Renal pelvis (tissue), 4 donors: ENCODE measurements around the gene ZNF236. TPM values are rescaled to one million over a fixed set of nuclear protein-coding genes. Genes with fewer than 3 reads are reported as not detected.

Source experiments
- DNase-seq: peaks from one replicate; pipeline ENCODE4 v3.0.0-alpha.2; 2013
- polyA plus RNA-seq, 3 donors: library from polyadenylated mRNA; unstranded; fragments of 120-200 nt; gene quantifications; one replicate each; pipeline ENCODE4 v1.2.1, GENCODE V29; 2013; ENCODE audit not compliant: insufficient read length in 3 of 3

ZNF236 gene
- polyA plus RNA-seq, 3 donors = 10.1 to 13.9 (median 12.2) TPM

DNA sequence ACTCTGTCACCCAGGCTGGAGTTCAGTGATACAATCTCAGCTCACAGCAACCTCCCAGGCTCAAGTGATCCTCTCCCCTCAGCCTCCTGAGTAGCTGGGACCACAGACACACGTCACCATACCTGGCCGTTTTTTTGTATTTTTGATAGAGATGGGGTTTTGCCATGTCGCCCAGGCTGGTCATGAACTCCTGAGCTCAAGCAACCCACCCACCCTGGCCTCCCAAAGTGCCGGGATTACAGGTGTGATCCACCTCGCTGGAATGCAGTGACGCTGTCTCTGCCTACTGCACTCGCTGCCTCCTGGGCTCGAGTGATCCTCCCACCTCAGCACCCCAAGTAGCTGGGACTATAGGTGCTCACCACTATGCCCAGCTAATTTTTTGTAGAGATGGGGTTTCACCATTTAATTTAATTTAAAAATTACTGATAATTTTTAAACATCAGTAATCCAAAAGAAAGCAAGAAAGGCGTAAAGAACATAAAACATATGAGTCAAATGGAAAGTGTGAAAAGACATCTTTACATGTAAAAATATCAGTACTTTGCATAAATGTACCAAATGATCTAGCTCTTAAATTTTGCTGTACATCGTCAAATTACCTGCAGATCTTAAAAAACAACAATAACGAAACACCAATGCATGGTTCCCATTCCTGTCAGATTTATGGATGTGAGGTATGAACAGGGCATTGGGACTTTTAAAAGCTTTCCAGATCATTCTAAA is 2.8 kb upstream of the ZNF236 start:
- DNase-seq = no peak

DNA sequence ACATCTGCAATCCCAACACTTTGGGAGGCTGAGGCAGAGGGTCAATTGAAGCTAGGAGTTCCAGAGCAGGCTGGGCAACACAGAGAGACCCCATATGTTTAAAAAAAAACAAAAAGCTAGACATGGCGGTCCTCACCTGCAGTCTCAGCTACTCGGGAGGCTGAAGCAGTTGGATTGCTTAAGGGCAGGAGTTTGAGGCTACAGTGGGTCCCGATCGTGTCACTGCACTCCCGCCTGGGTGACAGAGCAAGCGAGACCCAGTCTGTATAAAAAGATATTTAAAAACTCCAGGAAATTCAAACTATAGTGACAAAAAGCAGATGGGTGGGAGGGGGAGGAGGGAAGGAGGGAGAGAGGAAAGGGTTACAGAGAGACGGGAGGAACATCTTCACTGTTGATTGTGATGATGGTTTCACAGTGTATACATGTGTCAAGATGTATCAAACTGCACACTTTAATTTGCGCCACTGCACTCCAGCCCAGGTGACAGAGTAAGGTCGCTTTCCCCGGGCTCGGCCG is 942 bp upstream of the ZNF236 start:
- DNase-seq = no peak

DNA sequence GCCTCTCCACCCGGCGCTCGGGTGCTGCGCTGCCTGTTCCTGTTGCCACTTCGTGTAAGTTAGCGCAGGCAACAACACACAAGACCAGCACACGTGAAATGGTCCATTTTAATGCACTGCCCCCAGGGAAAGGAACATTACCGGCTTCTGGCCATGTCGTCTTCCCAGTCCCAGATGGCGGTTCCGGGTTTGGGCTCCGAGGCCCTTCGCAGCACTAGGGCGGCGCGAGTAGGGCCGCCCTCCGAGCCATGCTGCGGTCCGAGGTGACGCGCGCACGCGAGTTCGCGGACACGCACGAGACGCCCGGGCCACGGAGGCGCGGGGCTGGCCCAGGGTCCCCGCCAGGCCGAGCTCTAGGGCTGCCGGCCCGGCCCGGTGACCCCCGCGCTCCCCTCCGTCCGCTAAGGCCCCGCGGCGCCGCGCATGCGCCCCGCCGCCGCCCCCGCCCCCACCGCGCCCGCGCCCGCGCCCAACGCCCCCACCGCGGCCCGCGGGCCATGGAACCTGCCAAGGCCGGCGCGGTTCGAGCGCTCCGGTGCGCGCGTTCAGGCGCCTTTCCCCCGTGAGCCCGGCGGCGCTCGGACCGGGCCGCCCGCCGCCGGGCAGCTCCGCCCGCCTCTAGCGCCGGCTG is 367 bp upstream of the ZNF236 start:
- DNase-seq = no peak

DNA sequence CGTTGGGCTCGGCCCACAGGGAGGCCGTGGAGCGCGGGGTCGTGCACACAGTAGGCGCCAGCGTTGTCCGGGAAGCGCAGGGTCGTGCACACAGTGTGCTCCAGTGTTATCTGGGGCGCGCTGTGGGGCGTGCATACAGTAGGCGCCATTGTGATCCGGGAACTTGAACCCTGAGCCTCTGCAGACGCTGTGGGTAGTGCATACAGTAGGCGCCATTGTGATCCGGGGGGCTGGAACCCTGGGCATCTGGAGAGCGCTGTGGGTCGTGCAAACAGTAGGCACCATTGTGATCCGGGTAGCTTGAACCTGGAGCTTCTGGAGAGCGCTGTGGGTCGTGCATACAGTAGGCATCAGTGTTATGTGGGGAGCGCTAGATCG is 793 bp downstream of the ZNF236 start:
- DNase-seq = no peak

DNA sequence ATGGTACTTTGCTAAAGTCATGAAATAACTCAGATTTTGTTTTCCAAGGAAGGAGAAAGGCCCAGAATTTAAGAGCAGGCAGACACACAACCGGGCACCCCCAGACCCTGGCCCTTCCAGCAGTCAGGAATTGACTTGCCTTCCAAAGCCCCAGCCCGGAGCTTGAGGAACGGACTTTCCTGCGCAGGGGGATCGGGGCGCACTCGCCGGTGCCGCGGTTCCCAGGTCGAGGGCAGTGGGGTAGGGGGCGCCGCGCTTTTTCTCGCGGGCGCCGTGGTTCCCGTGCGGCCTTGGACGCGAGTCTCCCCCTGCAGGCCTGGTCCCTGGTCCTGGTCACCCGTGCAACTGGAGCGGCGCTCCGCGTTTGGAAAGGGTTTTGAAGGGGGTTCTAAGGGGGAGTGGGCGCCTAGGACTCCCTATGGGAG is 1.2 kb downstream of the ZNF236 start:
- no peak for DNase-seq

DNA sequence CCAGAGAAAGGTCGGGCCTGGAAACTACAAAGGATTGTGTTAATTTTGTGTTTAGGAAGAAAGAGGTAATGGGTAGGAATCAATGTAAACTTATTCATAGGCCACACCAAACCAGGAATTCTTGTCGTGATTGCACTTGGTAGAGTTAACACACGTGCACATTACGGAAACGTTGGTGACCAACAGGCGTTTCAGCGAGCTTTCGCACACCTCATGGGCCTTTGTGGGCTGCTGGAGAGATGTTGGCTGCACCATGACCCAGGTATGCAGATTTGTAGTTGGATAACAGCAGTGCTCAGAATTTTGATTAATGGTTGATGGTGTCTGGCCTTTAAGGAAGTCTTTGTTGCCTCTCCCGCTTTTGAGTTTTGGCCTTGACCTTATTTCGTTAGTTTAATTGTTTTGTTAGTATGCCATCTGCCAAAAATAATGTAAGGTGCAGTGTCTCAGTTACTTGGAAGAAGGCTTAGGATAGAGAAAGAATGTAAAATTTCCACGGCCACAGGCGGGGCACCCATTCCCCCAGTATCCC is 1.9 kb downstream of the ZNF236 start:
- no peak for DNase-seq

DNA sequence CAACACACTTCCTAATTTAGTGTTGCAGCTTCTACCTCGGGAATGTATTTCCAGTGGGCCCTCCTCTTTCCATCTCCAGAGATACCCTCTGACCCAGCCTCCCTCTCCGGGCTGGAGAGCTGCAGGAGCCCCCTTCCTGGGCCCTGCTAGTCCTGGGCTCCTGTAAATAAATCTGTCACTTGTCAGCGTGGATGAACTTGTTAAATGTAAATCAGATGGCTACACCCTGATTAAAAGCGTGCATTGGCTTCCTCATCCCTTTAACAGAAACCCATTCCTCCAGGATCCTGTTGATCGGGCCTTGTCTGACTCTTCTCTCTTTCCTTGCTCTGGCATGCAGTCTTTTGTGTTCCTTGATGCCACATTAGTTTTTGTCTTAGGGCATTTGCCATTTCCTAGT is 2.4 kb downstream of the ZNF236 start:
- DNase-seq = no peak

DNA sequence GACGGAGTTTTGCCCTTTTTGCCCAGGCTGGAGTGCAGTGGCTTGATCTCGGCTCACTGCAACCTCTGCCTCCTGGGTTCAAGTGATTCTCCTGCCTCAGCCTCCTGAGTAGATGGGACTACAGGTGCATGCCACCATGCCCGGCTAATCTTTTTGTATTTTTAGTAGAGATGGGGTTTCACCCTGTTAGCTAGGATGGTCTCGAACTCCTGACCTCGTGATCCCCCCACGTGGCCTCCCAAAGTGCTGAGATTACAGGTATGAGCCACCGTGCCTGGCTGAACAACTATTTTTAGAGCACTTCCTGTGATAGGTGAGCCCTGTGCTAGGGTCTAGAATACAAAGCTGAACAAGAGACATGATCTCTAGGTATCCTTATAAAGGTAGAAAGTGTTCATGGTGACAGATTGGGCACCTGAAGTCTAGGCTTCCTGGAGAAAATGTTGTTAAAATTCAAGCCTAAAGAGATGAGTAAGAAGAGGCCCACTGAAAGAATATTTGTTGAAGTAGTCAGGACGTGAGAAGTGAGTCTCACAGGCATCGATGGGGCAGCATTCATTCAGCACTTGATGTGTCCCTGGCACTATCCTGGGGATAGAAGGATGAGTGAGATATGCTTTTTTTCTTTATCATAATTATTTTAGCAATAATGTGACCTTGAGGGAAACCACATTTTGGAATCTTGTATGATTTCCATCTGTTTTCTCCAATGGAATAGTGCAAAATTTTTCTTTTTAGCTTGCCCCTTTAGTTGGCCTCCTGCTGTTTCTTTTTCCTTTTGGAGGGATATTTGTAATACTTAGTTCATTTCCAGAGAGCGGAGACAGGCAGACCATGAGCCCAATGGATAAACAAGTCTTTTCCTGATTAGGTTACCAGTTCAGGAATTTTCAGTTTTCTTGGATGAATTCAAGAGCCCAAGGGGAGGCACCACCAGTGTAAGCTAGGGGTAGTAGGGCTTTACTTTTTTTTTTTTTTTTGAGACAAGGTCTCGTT is 5.1 kb downstream of the ZNF236 start:
- no peak for DNase-seq

DNA sequence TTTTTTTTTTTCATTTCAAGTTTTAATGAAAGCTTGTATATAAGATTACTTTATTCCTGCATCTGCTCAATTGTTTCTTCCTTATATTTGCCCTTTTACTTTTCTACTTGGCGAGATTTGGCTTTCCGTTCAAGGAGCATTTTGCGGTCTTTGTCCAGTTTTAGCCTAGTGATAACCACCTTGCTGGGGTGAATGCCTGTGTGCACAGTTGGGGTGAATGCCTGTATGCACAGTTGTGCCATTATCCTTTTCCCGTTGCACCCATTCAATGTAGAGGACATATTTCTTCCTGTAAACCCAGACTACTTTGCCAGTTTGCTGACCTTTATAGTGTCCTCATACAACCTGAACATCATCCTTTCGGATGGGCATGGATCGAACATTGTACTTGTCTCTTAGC is 12.0 kb downstream of the ZNF236 start:
- no peak for DNase-seq

DNA sequence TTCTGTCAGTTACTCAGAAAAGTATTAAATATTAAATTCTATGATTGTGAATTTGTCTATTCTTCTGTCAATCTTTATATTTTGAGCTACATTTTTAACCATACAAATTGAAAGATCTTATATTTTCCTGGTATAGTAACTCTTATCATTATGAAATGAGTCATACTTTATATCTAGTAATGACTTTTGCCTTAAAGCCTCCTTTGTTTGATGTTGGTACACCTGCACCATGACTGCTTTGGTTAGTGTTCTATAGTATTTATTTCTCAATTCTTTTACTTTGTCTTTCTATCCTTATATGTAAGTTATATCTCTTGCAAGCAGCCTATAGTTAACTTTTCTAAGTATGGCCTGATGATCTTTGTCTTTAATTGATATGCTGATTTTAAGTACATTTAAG is 13.0 kb downstream of the ZNF236 start:
- no peak for DNase-seq

DNA sequence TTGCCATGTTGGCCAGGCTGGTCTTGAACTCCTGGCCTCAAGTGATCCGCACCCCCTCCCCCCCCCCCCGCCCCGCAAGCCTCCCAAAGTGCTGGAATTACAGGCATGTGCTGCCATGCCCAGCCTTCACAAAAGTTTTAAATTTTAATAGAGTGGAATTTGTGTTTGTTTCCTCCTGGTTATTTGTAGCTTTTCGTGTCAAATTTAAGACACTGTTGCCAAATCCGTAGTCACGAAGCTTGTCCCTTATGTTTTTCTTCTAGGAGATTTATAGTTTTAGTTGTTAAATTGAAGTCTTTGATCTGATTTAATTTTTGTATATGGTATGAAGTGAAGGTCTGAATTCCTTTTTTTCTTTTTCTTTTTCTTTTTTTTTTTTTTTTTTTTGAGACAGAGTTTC is 14.7 kb downstream of the ZNF236 start:
- no peak for DNase-seq

DNA sequence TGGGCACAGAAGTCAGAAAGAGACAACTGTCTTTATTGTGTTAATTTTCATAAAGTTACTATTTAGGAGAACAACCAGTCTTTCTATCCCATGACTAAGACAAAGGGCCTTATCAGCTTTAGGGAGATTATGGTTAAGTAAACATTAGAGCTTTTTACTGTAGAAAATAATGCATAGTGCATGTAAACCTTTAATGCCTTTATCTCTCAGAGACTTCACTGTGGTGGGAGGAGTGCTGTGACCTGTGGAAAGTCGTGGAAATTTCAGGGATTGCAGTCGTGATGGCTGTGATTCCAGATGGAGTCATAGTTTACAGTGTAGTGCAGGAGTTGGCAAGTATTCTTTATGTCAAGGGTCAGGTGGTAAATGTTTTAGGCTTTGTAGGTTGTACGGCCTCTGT is 15.8 kb downstream of the ZNF236 start:
- DNase-seq = no peak

DNA sequence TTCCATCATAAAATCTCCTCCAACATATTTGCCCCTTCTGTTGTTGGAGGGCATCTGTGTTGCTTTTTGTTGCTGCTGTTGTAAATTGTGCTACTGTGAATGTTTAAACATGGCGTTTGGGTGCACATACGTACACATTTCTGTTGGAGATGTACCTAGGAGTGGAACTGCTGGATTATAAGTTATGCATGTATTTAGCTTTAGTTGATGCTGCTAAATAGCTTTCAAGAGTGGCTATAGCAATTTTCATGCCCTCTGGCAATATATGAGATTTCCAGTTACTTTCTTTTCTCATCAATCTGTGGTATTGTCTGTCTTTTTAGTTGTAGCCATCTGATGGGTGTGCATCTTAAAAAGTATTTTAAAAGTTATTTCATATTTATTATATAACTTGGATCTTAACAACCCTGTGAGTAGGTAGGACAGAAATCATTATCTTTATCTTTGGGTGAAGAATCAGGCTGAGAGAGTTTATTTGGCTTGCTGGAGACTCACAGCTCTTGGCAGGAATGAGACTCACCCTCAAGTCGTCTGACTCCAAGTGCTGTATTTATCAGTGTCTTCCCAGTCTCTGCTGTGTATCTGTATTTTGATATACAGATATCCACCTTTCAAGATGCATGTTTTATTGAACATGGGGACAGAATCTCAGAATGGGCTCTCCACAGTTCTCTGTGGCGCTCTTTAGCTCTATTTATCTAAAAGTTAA is 16.9 kb downstream of the ZNF236 start:
- no peak for DNase-seq

DNA sequence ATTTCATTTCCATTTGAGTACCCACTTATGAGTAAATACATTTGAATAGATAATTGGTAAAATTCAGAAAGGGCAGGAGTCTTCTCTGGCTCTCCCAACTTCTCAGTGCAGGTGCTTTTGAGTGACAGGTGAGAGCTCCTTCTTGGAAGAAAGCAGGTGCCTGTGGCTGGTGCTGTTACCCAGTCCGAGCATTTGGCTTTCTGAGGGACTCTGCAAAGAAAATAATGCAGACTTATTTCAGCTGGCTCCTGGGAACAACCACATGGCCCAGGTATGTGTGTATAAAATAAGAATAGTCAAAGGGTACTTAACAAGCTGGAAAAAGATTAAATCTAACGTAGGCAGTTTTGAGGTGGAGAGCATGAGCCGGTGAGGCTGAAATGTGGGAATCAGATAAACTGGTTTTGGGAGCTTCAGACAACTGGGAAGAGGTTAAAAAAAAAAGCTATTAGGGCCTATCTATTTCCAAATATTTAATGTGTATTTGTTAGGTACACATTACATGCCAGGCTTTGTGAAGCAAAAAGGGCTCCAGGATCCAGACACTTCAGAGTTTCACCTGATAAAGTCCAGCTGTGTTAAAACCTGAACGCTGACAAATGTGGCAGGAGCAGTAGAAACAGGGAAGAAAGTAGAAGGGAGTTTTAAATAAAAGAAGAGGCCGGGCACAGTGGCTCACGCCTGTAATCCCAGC is 20.6 kb downstream of the ZNF236 start:
- no peak for DNase-seq

DNA sequence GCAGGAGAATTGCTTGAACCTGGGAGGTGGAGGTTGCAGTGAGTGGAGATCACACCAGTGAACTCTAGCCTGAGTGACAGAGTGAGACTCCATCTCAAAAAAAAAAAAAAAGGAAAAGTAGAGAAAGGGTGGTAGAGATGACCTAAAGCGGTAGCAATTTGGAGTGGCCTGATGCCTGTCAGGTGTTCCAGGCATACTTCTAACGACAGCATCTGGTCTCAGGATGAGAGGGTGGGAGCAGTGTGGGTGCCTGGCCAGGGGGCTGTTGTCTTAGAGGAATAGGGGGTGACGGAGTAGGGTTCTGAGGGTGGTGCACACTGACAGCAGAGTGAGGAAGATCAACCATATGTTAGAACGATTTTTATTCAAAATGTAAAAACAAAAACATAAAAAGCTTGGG is 21.8 kb downstream of the ZNF236 start:
- DNase-seq = no peak

DNA sequence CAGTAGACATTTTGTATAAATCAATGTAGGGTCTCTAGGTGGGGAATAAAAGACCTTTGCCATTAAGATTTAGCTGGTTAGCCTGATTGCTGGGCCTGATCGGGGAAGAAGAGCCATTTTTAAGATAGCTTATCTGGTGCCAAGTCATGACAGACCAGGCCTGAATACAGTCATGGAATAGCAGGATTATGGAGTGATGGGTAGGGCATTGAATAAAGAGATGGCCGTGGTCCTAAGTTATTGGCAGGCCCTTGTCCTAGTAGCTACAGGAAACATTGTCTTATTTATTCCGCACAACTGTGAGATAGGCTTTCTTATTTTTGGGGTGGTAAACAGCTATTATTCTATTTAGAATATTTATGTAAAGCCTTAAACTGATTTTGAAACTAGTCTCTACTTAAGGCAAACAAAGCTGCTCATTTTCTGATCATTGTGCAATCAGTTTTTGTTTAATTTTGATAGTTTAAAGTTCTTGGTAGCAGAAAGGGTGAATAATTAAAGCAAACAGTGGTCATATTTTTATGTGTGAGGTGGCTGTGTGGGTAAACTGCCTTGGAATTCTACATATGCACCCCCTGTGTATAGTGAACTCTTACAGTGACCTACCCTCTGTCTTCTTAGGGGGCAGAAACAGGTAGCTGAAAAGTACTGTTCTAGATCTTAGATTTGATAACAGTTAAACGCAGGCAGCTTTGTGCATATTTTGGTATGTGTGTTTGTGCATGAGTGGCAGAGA is 22.6 kb downstream of the ZNF236 start:
- no peak for DNase-seq

DNA sequence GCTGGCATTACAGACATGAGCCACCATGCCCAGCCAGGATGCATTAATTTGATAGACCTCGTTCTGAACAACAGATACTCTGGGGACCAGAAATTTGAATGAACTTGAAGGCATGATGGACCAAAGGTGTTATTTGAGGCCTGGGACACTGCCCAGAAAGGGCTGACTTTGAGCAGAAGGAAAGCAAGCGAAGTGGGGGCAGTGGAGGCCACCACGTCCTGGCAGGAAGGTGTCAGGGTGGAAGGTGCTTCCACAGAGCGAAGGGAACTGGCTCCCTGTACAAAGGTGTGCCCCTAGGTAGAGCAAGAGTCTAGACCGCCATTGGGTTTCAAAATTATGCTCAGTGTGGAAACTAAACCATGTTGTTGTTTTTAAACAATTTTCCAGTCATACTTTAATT is 23.9 kb downstream of the ZNF236 start:
- DNase-seq = no peak

DNA sequence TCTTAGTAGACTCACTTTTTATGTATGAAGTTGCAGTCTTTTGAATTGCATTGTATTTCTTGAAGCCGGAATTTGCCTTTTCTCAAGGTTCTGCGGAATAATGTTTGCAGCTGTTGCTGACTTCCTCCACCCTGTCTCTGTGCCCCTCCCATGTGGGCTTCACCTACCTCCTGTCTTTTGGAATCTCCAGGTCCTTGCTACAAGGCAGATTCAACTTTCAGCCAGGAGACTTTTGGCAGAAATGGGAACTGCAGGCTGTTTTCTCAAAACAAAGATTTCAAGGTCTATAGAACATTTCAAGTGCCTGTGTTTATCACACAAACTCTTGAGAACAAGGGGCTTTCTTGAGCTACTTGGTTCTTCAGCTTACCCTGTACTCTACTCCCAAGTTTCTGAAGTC is 25.6 kb downstream of the ZNF236 start:
- no peak for DNase-seq

DNA sequence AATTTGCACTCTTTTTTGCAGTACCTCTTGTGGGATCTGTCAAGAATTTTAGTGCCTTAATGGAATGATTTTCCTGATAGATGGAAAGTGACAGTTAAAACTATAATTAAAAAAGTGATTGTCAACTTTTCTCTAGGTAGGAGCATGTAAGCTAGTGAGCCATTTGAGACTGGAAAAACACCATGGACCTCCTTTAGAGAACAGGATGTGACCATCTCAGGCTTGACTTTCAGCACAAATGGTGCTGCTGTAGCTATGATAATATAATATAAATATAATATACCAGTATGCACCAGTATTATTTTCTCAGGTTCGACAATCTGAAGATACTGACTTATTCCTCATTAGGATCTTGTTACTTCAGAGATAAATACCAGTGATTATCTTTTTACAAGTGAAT is 27.8 kb downstream of the ZNF236 start:
- DNase-seq = no peak

DNA sequence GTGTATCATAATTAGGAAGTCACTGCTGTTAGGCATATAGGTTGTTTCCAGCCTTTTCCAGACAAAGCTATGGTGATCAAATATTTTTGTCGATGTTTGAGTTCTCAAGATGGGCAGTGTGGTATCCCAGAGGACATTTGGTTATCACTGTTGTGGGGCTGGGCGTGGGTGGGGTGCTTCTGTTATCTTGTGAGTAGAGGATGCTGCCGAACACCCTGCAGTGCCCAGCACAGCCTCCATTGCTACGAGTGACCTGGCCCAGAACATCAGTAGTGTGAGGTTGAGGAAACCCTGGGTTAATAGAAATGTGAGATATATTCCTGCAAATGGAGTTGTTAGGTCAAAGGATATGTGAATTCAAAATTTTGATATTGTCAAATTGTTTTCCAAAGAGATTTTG is 33.2 kb downstream of the ZNF236 start:
- no peak for DNase-seq
